GM12873 (cell line): ENCODE measurements around the gene SMAD6.

ENCODE experiments used
- TF ChIP-seq, protein P1 (sequence below): IDR thresholded peaks from 2 replicates; pipeline ENCODE4 v1.5.1; 2012; ENCODE audit warnings: low read depth, mild to moderate bottlenecking, moderate library complexity, low read length, control low read depth; ENCODE audit not compliant: insufficient read depth; ENCODE audit errors: missing control alignments

Gene SMAD6

GRCh38 chr15:66663664-66664063, 38.4 kb upstream of the SMAD6 start:
- TF ChIP-seq, protein P1, sequence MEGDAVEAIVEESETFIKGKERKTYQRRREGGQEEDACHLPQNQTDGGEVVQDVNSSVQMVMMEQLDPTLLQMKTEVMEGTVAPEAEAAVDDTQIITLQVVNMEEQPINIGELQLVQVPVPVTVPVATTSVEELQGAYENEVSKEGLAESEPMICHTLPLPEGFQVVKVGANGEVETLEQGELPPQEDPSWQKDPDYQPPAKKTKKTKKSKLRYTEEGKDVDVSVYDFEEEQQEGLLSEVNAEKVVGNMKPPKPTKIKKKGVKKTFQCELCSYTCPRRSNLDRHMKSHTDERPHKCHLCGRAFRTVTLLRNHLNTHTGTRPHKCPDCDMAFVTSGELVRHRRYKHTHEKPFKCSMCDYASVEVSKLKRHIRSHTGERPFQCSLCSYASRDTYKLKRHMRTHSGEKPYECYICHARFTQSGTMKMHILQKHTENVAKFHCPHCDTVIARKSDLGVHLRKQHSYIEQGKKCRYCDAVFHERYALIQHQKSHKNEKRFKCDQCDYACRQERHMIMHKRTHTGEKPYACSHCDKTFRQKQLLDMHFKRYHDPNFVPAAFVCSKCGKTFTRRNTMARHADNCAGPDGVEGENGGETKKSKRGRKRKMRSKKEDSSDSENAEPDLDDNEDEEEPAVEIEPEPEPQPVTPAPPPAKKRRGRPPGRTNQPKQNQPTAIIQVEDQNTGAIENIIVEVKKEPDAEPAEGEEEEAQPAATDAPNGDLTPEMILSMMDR = no peak

GRCh38 chr15:66670175-66670574, 31.9 kb upstream of the SMAD6 start:
- TF ChIP-seq, protein P1 = no peak

GRCh38 chr15:66670762-66671580, 31.1 kb upstream of the SMAD6 start:
- TF ChIP-seq, protein P1 = no peak

DNA sequence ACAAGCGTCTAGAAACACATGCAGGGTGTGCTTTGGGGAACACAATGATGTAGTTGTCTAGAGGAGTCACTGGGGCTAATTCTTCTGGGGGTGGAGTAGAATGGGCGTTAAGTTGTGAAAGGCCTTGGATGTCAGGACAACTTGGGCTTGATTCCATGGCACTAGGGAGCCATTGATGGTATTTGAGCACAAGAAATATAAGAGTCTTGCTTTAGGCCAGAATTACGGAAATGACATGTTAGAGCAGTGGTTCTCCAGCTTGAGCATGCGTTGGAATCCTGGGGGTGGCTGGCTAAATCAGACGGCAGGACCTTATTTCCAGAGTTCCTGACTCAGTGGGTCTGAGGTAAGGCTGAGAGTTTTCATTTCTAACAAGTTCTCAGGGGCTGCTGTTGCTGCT, 29.2 kb upstream of the SMAD6 start:
- TF ChIP-seq, protein P1 = no peak

DNA sequence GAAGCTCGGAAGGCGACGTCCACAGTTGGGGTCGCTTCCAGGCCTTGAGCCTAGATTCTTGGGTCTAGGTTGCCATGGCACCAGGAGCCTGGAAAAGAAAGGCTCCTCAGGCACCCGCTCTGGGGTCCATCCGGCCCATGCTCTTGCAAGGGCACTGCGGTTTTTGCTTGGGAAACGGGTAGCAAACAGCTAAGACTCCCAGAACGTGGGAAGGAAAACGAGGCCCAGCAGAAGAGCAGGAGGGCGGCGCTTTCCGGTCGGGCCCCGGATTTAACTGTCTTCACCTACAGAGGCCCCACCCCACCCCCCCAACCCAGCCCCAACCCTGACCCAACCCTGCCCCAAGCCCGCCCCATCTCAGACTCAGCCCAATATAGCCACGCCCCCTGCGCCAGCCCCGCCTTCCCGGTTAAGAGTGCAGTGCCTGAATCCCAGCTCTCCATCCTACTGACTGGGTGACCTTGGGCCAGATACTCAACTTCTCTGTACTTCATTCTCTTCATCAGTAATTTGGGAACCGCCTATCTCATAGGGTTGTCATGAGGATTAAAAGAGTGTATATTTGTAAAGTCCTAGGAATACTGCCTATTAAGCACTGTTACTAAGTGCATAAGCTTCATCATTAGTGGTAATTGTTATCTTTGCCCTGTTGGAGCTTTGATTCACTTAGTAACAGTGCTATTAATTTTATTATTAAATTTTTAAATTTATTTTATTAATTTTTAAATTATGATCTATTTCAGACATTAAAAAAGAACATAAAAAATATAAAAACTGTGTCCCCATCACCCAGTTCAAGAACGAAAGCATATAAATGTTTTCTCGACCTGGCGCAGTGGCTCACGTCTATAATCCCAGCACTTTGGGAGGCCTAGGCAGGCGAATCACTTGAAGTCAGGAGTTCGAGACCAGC, 28.4 kb upstream of the SMAD6 start:
- TF ChIP-seq, protein P1 = no peak

GRCh38 chr15:66674756-66675155, 27.3 kb upstream of the SMAD6 start:
- TF ChIP-seq, protein P1 = no peak

DNA sequence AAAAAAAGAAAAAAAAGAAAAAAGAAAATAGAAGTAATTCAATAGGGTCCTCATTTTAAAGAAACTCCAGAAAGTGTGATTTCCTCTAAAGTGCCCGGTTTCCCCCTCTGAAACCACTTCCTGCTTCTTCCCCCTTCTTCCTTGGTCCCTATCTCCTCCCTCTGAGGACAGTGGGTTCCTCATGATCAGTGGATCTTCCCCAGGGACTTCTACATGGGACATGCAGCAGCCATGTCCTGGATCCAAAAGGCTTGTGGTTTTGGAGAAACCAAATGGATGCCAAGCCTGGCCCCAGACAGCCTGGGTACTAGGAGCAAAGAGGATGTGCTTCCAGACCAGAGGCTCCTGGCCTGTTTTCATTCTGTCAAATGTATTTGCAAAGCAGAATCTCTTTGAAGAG, 26.6 kb upstream of the SMAD6 start:
- TF ChIP-seq, protein P1 = no peak
